Central memory CD8-positive, alpha-beta T cell (primary cell): ENCODE results near the gene TIPIN.
"Not testable (repeated sequence)": the region's sequence is repeated elsewhere in the genome, so short reads cannot be mapped to it uniquely, and the experiment has no call there.

ENCODE experiments used
- ATAC-seq: fragments of 150-1000 bp; cut with Tn5 transposase; replicated peaks from 2 replicates; pipeline ENCODE4 v1.10.0; 2022; ENCODE audit warnings: mild to moderate bottlenecking, moderate FRiP score, moderate number of reproducible peaks; ENCODE audit not compliant: poor library complexity, severe bottlenecking; ENCODE audit errors: extremely low read depth
- DNase-seq, 2 donors: peaks; one replicate each; pipeline ENCODE4 v3.0.0; 2021; ENCODE audit warnings: low spot score in 2 of 2
- H3K27ac Mint-ChIP-seq: one replicate; pipeline ENCODE4 v1.8.0; 2022; ENCODE audit warnings: low read depth, mild to moderate bottlenecking, moderate library complexity, mixed read lengths
- H3K27me3 Mint-ChIP-seq: one replicate; pipeline ENCODE4 v1.8.0; 2022; ENCODE audit warnings: mixed read lengths
- H3K36me3 Mint-ChIP-seq: one replicate; pipeline ENCODE4 v1.8.0; 2022; ENCODE audit warnings: mild to moderate bottlenecking, moderate library complexity, mixed read lengths; ENCODE audit not compliant: insufficient read depth
- H3K4me1 Mint-ChIP-seq: one replicate; pipeline ENCODE4 v1.8.0; 2022; ENCODE audit warnings: mixed read lengths
- H3K4me3 Mint-ChIP-seq: one replicate; pipeline ENCODE4 v1.8.0; 2022; ENCODE audit warnings: mild to moderate bottlenecking, moderate library complexity, mixed read lengths
- H3K9me3 Mint-ChIP-seq: one replicate; pipeline ENCODE4 v1.8.0; 2022; ENCODE audit warnings: mixed read lengths

TIPIN gene

GRCh38 chr15:66393037-66393436 is 36.6 kb upstream of the TIPIN start:
- H3K4me3 Mint-ChIP-seq, result peak overlapping the region; percentile 4
- not testable (repeated sequence) for H3K9me3 Mint-ChIP-seq

GRCh38 chr15:66390678-66391077 is 34.2 kb upstream of the TIPIN start:
- no peaks in the 10 kb centered on the region for H3K9me3 Mint-ChIP-seq
- H3K36me3 Mint-ChIP-seq, result peaks cover 17% of the 10 kb centered on the region
- DNase-seq (no peak), ATAC-seq (no peak)
- H3K4me3 Mint-ChIP-seq, result peak overlapping the region; percentile 98
- peaks cover 89% of the 10 kb centered on the region for H3K4me1 Mint-ChIP-seq
- H3K27ac Mint-ChIP-seq, result peak overlapping the region; percentile 68
- H3K27me3 Mint-ChIP-seq, result no peaks in the 10 kb centered on the region

More at GRCh38 chr15:66393037-66393436, 36.6 kb upstream of the TIPIN start:
- Mint-ChIP-seq H3K27ac (peak overlapping the region; percentile 62), H3K36me3 (peaks cover 13% of the 10 kb centered on the region), H3K4me1 (peaks cover 79% of the 10 kb centered on the region)
- ATAC-seq, DNase-seq, H3K27me3 Mint-ChIP-seq: not testable (repeated sequence)

- Mint-ChIP-seq H3K4me3 (peak overlapping the region; percentile 98), H3K9me3 (no peaks in the 10 kb centered on the region), H3K27me3 (no peaks in the 10 kb centered on the region), H3K36me3 (peaks cover 15% of the 10 kb centered on the region), H3K27ac (peak overlapping the region; percentile 99), H3K4me1 (peaks cover 85% of the 10 kb centered on the region)
- DNase-seq, result no peak
- ATAC-seq, result no peak
Measured at GRCh38 chr15:66389859-66390381, 33.4 kb upstream of the TIPIN start.

- Mint-ChIP-seq H3K4me1 (peaks cover 82% of the 10 kb centered on the region), H3K27me3 (no peaks in the 10 kb centered on the region), H3K27ac (peak overlapping the region; percentile 99), H3K36me3 (peaks cover 15% of the 10 kb centered on the region), H3K4me3 (peak overlapping the region; percentile 98), H3K9me3 (no peaks in the 10 kb centered on the region)
- DNase-seq, result no peak
- ATAC-seq, result no peak
Measured at GRCh38 chr15:66389098-66389858, 32.8 kb upstream of the TIPIN start.

- H3K4me1 Mint-ChIP-seq, result peaks cover 75% of the 10 kb centered on the region
- H3K27me3 Mint-ChIP-seq, result no peaks in the 10 kb centered on the region
- ATAC-seq, result no peak
- peak overlapping the region; percentile 99 for H3K27ac Mint-ChIP-seq
- peak overlapping the region; percentile 98 for H3K4me3 Mint-ChIP-seq
- DNase-seq, result no peak
- no peaks in the 10 kb centered on the region for H3K9me3 Mint-ChIP-seq
- H3K36me3 Mint-ChIP-seq, result peaks cover 15% of the 10 kb centered on the region
Measured at GRCh38 chr15:66388576-66388975, 32.1 kb upstream of the TIPIN start.

- H3K27me3 Mint-ChIP-seq, result no peaks in the 10 kb centered on the region
- no peaks in the 10 kb centered on the region for H3K9me3 Mint-ChIP-seq
- peak overlapping the region; percentile 99 for H3K27ac Mint-ChIP-seq
- H3K36me3 Mint-ChIP-seq, result peaks cover 15% of the 10 kb centered on the region
- peak overlapping the region; percentile 98 for H3K4me3 Mint-ChIP-seq
- DNase-seq (no peak), ATAC-seq (no peak)
- peaks cover 70% of the 10 kb centered on the region for H3K4me1 Mint-ChIP-seq
Measured at GRCh38 chr15:66388043-66388363, 31.5 kb upstream of the TIPIN start.

- Mint-ChIP-seq H3K27me3 (no peaks in the 10 kb centered on the region), H3K27ac (peak overlapping the region; percentile 99), H3K4me1 (peaks cover 66% of the 10 kb centered on the region), H3K4me3 (peak overlapping the region; percentile 98), H3K9me3 (no peaks in the 10 kb centered on the region), H3K36me3 (peaks cover 13% of the 10 kb centered on the region)
- DNase-seq, result peak; percentile 39 to 49
- peak; percentile 50 for ATAC-seq
Measured at GRCh38 chr15:66387163-66388042, 30.9 kb upstream of the TIPIN start.

- Mint-ChIP-seq H3K4me1 (peaks cover 58% of the 10 kb centered on the region), H3K36me3 (peaks cover 13% of the 10 kb centered on the region)
- peak; percentile 81 for ATAC-seq
Measured at GRCh38 chr15:66386204-66387123, 30.0 kb upstream of the TIPIN start, which contains the start of gene MAP2K1. Gene MAP2K1 (plus strand): TSS chr15:66386912. CDS start chr15:66387348, 436 bp downstream.

GRCh38 chr15:66381376-66381775 is 24.9 kb upstream of the TIPIN start:
- not testable (repeated sequence) for DNase-seq, H3K9me3 Mint-ChIP-seq, ATAC-seq, H3K36me3 Mint-ChIP-seq, H3K27me3 Mint-ChIP-seq, H3K27ac Mint-ChIP-seq, H3K4me3 Mint-ChIP-seq
- peaks cover 14% of the 10 kb centered on the region for H3K4me1 Mint-ChIP-seq

More at GRCh38 chr15:66386204-66387123, 30.0 kb upstream of the TIPIN start, which contains the start of gene MAP2K1:
- peak; percentile 97 to 98 for DNase-seq
- H3K27ac Mint-ChIP-seq, result peak within 1 kb of the TSS; percentile 99
- no peaks in the 10 kb centered on the region for H3K27me3 Mint-ChIP-seq
- no peaks in the 10 kb centered on the region for H3K9me3 Mint-ChIP-seq
- H3K4me3 Mint-ChIP-seq, result peak within 1 kb of the TSS; percentile 98

- no peaks in the 10 kb centered on the region for H3K27me3 Mint-ChIP-seq
- H3K9me3 Mint-ChIP-seq, result no peaks in the 10 kb centered on the region
- H3K27ac Mint-ChIP-seq, result no peak overlapping the region
- ATAC-seq (no peak), DNase-seq (no peak)
- no peak overlapping the region for H3K4me3 Mint-ChIP-seq
- H3K36me3 Mint-ChIP-seq, result peaks cover 2% of the 10 kb centered on the region
- no peaks in the 10 kb centered on the region for H3K4me1 Mint-ChIP-seq
Measured at GRCh38 chr15:66378814-66379430, 22.4 kb upstream of the TIPIN start.

GRCh38 chr15:66374179-66374578 is 17.7 kb upstream of the TIPIN start:
- no peaks in the 10 kb centered on the region for H3K9me3 Mint-ChIP-seq
- no peak overlapping the region for H3K27ac Mint-ChIP-seq
- H3K4me1 Mint-ChIP-seq, result peaks cover 13% of the 10 kb centered on the region
- DNase-seq (no peak), ATAC-seq (no peak)
- H3K4me3 Mint-ChIP-seq, result no peak overlapping the region
- H3K27me3 Mint-ChIP-seq, result no peaks in the 10 kb centered on the region
- peaks cover 6% of the 10 kb centered on the region for H3K36me3 Mint-ChIP-seq
